ENCODE data around the gene CFAP410. TPM values are rescaled to one million over a fixed set of nuclear protein-coding genes. Genes with fewer than 3 reads are reported as not detected.

CFAP410 gene
- total and polyA plus RNA-seq, 2 of the 13 experiments (the other 11 are each of a cell fraction or from before 2014, with no cell fraction given) = 8.0 to 20.1 TPM

- no peaks in the 10 kb centered on the region for H3K4me1 ChIP-seq (ENCODE audit: insufficient read depth, low read length)
- no peaks in the 10 kb centered on the region for H3K27me3 ChIP-seq (ENCODE audit: control insufficient read depth in 1 of 2, insufficient read depth in 2 of 2, low read length in 2 of 2)
- no peak overlapping the region for H3K9ac ChIP-seq (ENCODE audit: insufficient read depth, low read depth, low read length)
- H3K4me2 ChIP-seq (ENCODE audit: low read depth, low read length) = no peak overlapping the region
- no peaks in the 10 kb centered on the region for H3K79me2 ChIP-seq (ENCODE audit: insufficient read depth, low read length)
- intact Hi-C loops (cut with micrococcal nuclease; ENCODE audit: unreplicated experiment) = no loop called here
- H4K20me1 ChIP-seq (ENCODE audit: insufficient read depth, low read length) = no peaks in the 10 kb centered on the region
- H3K27ac ChIP-seq (ENCODE audit: extremely low read length, insufficient read depth, low read length) = no peak overlapping the region
- H3K9me3 ChIP-seq (ENCODE audit: low read length) = no peaks in the 10 kb centered on the region
- H2AFZ ChIP-seq (ENCODE audit: low read length) = no peak overlapping the region
- DNase-seq (ENCODE audit: low spot score) = no peak
- no peak for ATAC-seq
- H3K4me3 ChIP-seq (replicated peaks in 1 of 3; ENCODE audit: insufficient read depth in 1 of 3, low read depth in 2 of 3, low read length in 3 of 3) = no peak overlapping the region
- CTCF ChIA-PET (ENCODE audit: low intra/inter-chr PET ratio, low total read pairs) = no interaction called here
- in situ Hi-C loops (cut with HindIII; ENCODE audit: extremely low pct_ligation_motif_present, low pct_unique_long_range_greater_than_20kb) = no loop called here
- TF ChIP-seq AGO2 (optimal IDR thresholded peaks at IDR 0.05; ENCODE audit: low read depth, low read length) = peak; percentile 46
- TF ChIP-seq POLR2A (IDR thresholded peaks at IDR 0.05; ENCODE audit: insufficient read depth in 1 of 2, low read depth in 2 of 2, low read length in 2 of 2) = 0 out of 4 replicates have a peak, but pooled peaks of 1 of the 2 experiments have one; percentile 15
- no peak for TF ChIP-seq NR1H2 (CRISPR knock-in tag; IDR thresholded peaks at IDR 0.05; ENCODE audit: borderline replicate concordance, low read depth)
- no peak for FAIRE-seq
- WGBS (ENCODE audit: low lambda C conversion rate) = 92% methylated on average over 24 of the region's 44 CpGs
- peaks cover 13 to 41% of the 10 kb centered on the region in 2 experiments; a peak in 4 of 5 replicates for H3K36me3 ChIP-seq (replicated peaks in 1 of 2; ENCODE audit: control insufficient read depth in 1 of 2, insufficient read depth in 2 of 2, low read length in 2 of 2)
- POLR2A ChIA-PET = interaction anchor here (0.7 kb wide), 1 partner anchor 12 kb away, joined by 3 read pairs; no protein-coding TSS in a partner anchor
- TSS peak; percentile 46 for BruUV-seq (replicated peaks)
These were observed 13.6 kb downstream of the CFAP410 start for GRCh38 chr21:44325386-44326271.

GRCh38 chr21:44324854-44325107 is 14.4 kb downstream of the CFAP410 start:
- no peaks in the 10 kb centered on the region for H3K9me3 ChIP-seq (ENCODE audit: low read length)
- CTCF ChIA-PET (ENCODE audit: low intra/inter-chr PET ratio, low total read pairs) = no interaction called here
- H3K27me3 ChIP-seq (ENCODE audit: control insufficient read depth in 1 of 2, insufficient read depth in 2 of 2, low read length in 2 of 2) = no peaks in the 10 kb centered on the region
- in situ Hi-C loops (cut with HindIII; ENCODE audit: extremely low pct_ligation_motif_present, low pct_unique_long_range_greater_than_20kb) = no loop called here
- TF ChIP-seq ZNF704 (CRISPR knock-in tag; IDR thresholded peaks at IDR 0.05; ENCODE audit: borderline replicate concordance) (no peak), CSRNP1 (CRISPR knock-in tag; IDR thresholded peaks at IDR 0.05) (no peak), ZFP37 (CRISPR knock-in tag; IDR thresholded peaks at IDR 0.05; ENCODE audit: borderline replicate concordance) (no peak), TARDBP (CRISPR knock-in tag; IDR thresholded peaks at IDR 0.05) (no peak), ZNF17 (CRISPR knock-in tag; IDR thresholded peaks at IDR 0.05) (no peak), XBP1 (CRISPR knock-in tag; IDR thresholded peaks at IDR 0.05) (no peak), ZFY (CRISPR knock-in tag; IDR thresholded peaks at IDR 0.05) (no peak), RBFOX2 (IDR thresholded peaks at IDR 0.05; ENCODE audit: low read depth, low read length) (0 out of 2 replicates have a peak, but pooled peaks have one; percentile 9), HOXA9 (CRISPR knock-in tag; IDR thresholded peaks at IDR 0.05; ENCODE audit: borderline replicate concordance) (no peak)
- H3K9ac ChIP-seq (ENCODE audit: insufficient read depth, low read depth, low read length) = no peak overlapping the region
- H3K4me3 ChIP-seq (replicated peaks in 1 of 3; ENCODE audit: insufficient read depth in 1 of 3, low read depth in 2 of 3, low read length in 3 of 3) = no peak overlapping the region
- no peaks in the 10 kb centered on the region for H3K79me2 ChIP-seq (ENCODE audit: insufficient read depth, low read length)
- ATAC-seq = no peak
- H3K4me1 ChIP-seq (ENCODE audit: insufficient read depth, low read length) = no peaks in the 10 kb centered on the region
- H2AFZ ChIP-seq (ENCODE audit: low read length) = no peak overlapping the region
- FAIRE-seq = no peak
- H4K20me1 ChIP-seq (ENCODE audit: insufficient read depth, low read length) = no peaks in the 10 kb centered on the region
- peaks cover 13 to 42% of the 10 kb centered on the region in 2 experiments; a peak in 4 of 5 replicates for H3K36me3 ChIP-seq (replicated peaks in 1 of 2; ENCODE audit: control insufficient read depth in 1 of 2, insufficient read depth in 2 of 2, low read length in 2 of 2)
- WGBS (ENCODE audit: low lambda C conversion rate) = 96% methylated on average over 10 of the region's 11 CpGs
- POLR2A ChIA-PET = no interaction called here
- intact Hi-C loops (cut with micrococcal nuclease; ENCODE audit: unreplicated experiment) = no loop called here
- DNase-seq (ENCODE audit: low spot score) = no peak
- H3K27ac ChIP-seq (ENCODE audit: extremely low read length, insufficient read depth, low read length) = no peak overlapping the region
- no peak overlapping the region for H3K4me2 ChIP-seq (ENCODE audit: low read depth, low read length)
- BruUV-seq (replicated peaks) = no TSS peak
